Smooth muscle cell (in vitro differentiated cells): ENCODE data around the gene CDC42BPB. TPM values are rescaled to one million over a fixed set of nuclear protein-coding genes. Genes with fewer than 3 reads are reported as not detected.

ENCODE experiments used
- DNase-seq: peaks from one replicate; lab custom pipeline; 2025; ENCODE audit not compliant: unreplicated experiment; lab: John Stamatoyannopoulos, UW
- H2AFZ ChIP-seq: fragments of 200-600 bp; sonication (generic); 2 replicates; pipeline ENCODE4 v1.6.0; 2016; ENCODE audit warnings: antibody characterized with exemption, low read depth, mild to moderate bottlenecking
- H3F3A ChIP-seq: fragments of 200-600 bp; sonication (generic); 2 replicates; pipeline ENCODE4 v1.6.0; 2017; ENCODE audit warnings: antibody characterized with exemption, low read depth
- H3K27ac ChIP-seq: fragments of 200-600 bp; sonication (generic); 2 replicates; pipeline ENCODE4 v1.5.1; 2016; ENCODE audit warnings: low read depth, mild to moderate bottlenecking
- H3K27me3 ChIP-seq: fragments of 200-600 bp; sonication (generic); 2 replicates; pipeline ENCODE4 v1.6.1; 2016; ENCODE audit warnings: low read depth, mild to moderate bottlenecking
- H3K36me3 ChIP-seq: fragments of 200-600 bp; sonication (generic); 2 replicates; pipeline ENCODE4 v1.5.1; 2016; ENCODE audit warnings: low read depth
- H3K4me1 ChIP-seq: fragments of 200-600 bp; sonication (generic); 2 replicates; pipeline ENCODE4 v1.5.1; 2016; ENCODE audit warnings: low read depth
- H3K4me2 ChIP-seq: fragments of 200-600 bp; sonication (generic); 2 replicates; pipeline ENCODE4 v1.6.0; 2016; ENCODE audit warnings: mild to moderate bottlenecking
- H3K4me3 ChIP-seq: fragments of 200-600 bp; sonication (generic); 2 replicates; pipeline ENCODE4 v1.5.1; 2016; ENCODE audit warnings: mild to moderate bottlenecking
- H3K79me2 ChIP-seq: fragments of 200-600 bp; sonication (generic); 2 replicates; pipeline ENCODE4 v1.6.0; 2016; ENCODE audit warnings: low read depth, mild to moderate bottlenecking
- H3K9ac ChIP-seq: fragments of 200-600 bp; sonication (generic); 2 replicates; pipeline ENCODE4 v1.6.0; 2016; ENCODE audit warnings: low read depth
- H3K9me3 ChIP-seq: fragments of 200-600 bp; sonication (generic); replicated peaks from 2 replicates; pipeline ENCODE4 v1.5.1; 2016; ENCODE audit warnings: low read depth
- H4K20me1 ChIP-seq: fragments of 200-600 bp; sonication (generic); 2 replicates; pipeline ENCODE4 v1.6.0; 2016; ENCODE audit warnings: low read depth
- CTCF ChIP-seq: fragments of 200-600 bp; sonication (generic); IDR thresholded peaks from 2 replicates; pipeline ENCODE4 v1.5.1; 2017; ENCODE audit warnings: borderline replicate concordance, mild to moderate bottlenecking, antibody characterized with exemption; ENCODE audit not compliant: insufficient read depth, poor library complexity, severe bottlenecking
- WGBS: methylation state at CpG from one replicate; pipeline ENCODE4 v1.1.7; 2016; ENCODE audit warnings: low lambda C conversion rate; 5-methylcytosine and 5-hydroxymethylcytosine counted together
- polyA plus RNA-seq: library from polyadenylated mRNA; unstranded; fragments of >200 nt; fragmentation: Nextera tagmentation; extraction: Ambion mirVana; gene quantifications from 2 replicates; pipeline ENCODE4 v1.2.1, GENCODE V29; 2016
- total RNA-seq: library from RNA; depleted of rRNA; stranded (reverse); fragments of >200 nt; gene quantifications from 2 replicates; pipeline ENCODE4 v1.2.3, GENCODE V29; 2014

Gene CDC42BPB
- total and polyA plus RNA-seq, 2 experiments from 2014 or later = 11.3 to 71.2 TPM

GRCh38 chr14:102920273-102920997 lies 136.9 kb downstream of the CDC42BPB start:
- Histone ChIP-seq H3K9ac (no peak overlapping the region), H3F3A (no peaks in the 10 kb centered on the region), H3K27ac (no peak overlapping the region), H3K4me1 (no peaks in the 10 kb centered on the region), H3K9me3 (no peaks in the 10 kb centered on the region), H3K36me3 (no peaks in the 10 kb centered on the region), H2AFZ (no peak overlapping the region), H3K27me3 (peaks cover 45% of the 10 kb centered on the region), H3K4me2 (no peak overlapping the region), H3K79me2 (no peaks in the 10 kb centered on the region), H3K4me3 (no peak overlapping the region), H4K20me1 (no peaks in the 10 kb centered on the region)
- DNase-seq = no peak
- 91% methylated on average over 5 of the region's 5 CpGs for WGBS
- no peak for TF ChIP-seq CTCF

DNA sequence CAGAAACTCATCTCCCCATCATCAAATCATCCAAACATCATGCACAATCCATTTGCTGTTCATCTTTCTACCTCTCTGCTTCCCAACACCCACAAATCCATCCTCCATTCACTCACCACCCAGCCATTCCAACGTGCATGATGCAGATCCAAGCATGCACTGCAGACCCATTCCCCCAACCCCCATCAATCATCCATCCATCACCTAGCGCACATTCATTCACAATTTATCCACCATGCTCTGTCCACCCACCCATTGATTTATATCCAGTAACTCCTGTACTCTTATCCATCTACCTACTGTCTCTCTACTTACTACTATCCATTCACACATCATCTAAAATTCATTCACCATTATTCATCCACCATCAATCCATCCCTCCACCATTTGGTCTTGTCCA lies 138.9 kb downstream of the CDC42BPB start:
- Histone ChIP-seq H2AFZ (no peak overlapping the region), H4K20me1 (no peaks in the 10 kb centered on the region), H3K9ac (no peak overlapping the region), H3K9me3 (no peaks in the 10 kb centered on the region), H3K79me2 (no peaks in the 10 kb centered on the region), H3K4me1 (no peaks in the 10 kb centered on the region), H3K4me2 (no peak overlapping the region), H3K27ac (no peak overlapping the region), H3K36me3 (no peaks in the 10 kb centered on the region), H3K4me3 (no peak overlapping the region), H3F3A (no peaks in the 10 kb centered on the region), H3K27me3 (peaks cover 25% of the 10 kb centered on the region)
- TF ChIP-seq CTCF = no peak
- no peak for DNase-seq
- 60% methylated on average over 2 of the region's 2 CpGs for WGBS

DNA sequence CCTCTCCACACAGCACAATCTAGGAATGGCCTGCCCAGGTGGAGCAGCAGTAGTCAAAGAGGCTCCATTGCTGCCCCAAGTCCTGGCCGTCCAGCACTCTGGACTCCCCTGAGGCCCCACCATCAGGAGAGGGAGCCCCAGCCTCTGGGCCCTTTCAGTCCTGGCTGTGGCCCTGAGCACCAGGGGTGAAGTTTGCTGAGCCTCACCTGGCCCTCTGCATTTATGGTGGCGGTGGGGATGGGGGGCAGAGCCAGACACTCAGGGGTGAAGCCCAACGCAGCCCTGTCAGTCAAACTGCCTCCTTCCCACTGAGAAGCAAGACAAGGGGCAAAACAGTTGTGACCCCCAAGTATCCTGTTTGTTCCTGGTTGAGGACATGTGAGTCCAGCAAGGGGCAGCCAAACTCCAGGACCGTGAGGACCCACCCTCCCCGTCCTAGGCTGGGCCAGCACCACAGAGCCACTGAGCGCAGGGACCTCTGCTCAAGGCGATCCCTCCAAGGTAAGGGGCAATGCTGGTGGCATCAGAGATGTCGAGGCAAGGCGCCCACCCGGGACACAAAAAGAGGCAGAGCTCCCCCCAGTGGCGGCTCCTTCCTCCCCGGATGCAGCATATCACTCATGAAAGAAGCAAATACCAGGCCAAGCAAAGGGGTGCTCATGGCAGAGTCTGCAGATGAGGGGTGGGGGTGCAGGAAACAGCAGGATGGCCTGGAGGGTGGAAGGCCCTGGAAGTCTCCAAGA lies 139.7 kb downstream of the CDC42BPB start:
- WGBS = 34% methylated on average over 12 of the region's 12 CpGs
- no peak for DNase-seq

More for the DNA sequence above, 139.7 kb downstream of the CDC42BPB start:
- Histone ChIP-seq H3F3A (no peaks in the 10 kb centered on the region), H3K36me3 (no peaks in the 10 kb centered on the region), H3K4me3 (no peak overlapping the region), H3K79me2 (no peaks in the 10 kb centered on the region), H3K9ac (no peak overlapping the region), H3K27me3 (peaks cover 18% of the 10 kb centered on the region), H3K9me3 (no peaks in the 10 kb centered on the region), H2AFZ (no peak overlapping the region), H3K4me2 (no peak overlapping the region), H3K4me1 (no peaks in the 10 kb centered on the region), H3K27ac (no peak overlapping the region), H4K20me1 (no peaks in the 10 kb centered on the region)
- TF ChIP-seq CTCF = peak; percentile 55
